Endothelial cell of umbilical vein (primary cell): ENCODE results near the gene TUBGCP3. TPM values are rescaled to one million over a fixed set of nuclear protein-coding genes. Genes with fewer than 3 reads are reported as not detected.

Experiments used
- BruUV-seq: library from RNA; stranded (reverse); fragments of 400-500 nt; replicated peaks from 2 replicates; lab custom pipeline; 2021; lab: Mats Ljungman, UMichigan
- CTCF ChIA-PET: fragments of 300-600, 350-600 bp; sonication (Branson Sonifier 250); formaldehyde crosslinking; loops from one replicate; lab custom pipeline; 2021; ENCODE audit warnings: antibody characterized with exemption, inconsistent platforms; lab: Charles Lee
- POLR2A ChIA-PET: fragments of 300-600, 350-600 bp; sonication (Branson Sonifier 250); formaldehyde crosslinking; loops from one replicate; lab custom pipeline; 2021; ENCODE audit warnings: antibody characterized with exemption, inconsistent platforms; lab: Charles Lee
- DNase-seq: peaks from one replicate; pipeline ENCODE4 v3.0.0-alpha.2; 2011; ENCODE audit warnings: low read depth, low spot score
- FAIRE-seq: peaks from 2 replicates; lab custom pipeline; 2011; peaks lifted over from hg19 to GRCh38; lab: Jason Lieb, UNC
- H2AFZ ChIP-seq: 2 replicates; pipeline ENCODE4 v1.6.0; 2012; ENCODE audit warnings: low read depth, low read length, control low read depth, inconsistent platforms
- H3K27ac ChIP-seq: 2 replicates; pipeline ENCODE4 v1.5.1; 2011; ENCODE audit warnings: low read depth, mild to moderate bottlenecking, control low read depth, low read length, moderate library complexity; ENCODE audit not compliant: insufficient read depth
- H3K27me3 ChIP-seq, 2 experiments: 2 replicates each; pipeline versions ENCODE4 v1.6.0 to v1.6.1; 2011; ENCODE audit warnings: low read length in 2 of 2, mixed read lengths in 1 of 2; ENCODE audit not compliant: control insufficient read depth in 2 of 2, insufficient read depth in 2 of 2
- H3K36me3 ChIP-seq, 2 experiments: 2 replicates in 1 of 2; 3 replicates in 1 of 2; pipeline ENCODE4 v1.5.1; 2011; ENCODE audit warnings: low read length in 2 of 2, mild to moderate bottlenecking in 1 of 2, moderate library complexity in 1 of 2; ENCODE audit not compliant: control insufficient read depth in 2 of 2, insufficient read depth in 2 of 2; ENCODE audit errors: extremely low read depth in 1 of 2
- H3K4me1 ChIP-seq: 3 replicates; pipeline ENCODE4 v1.5.1; 2011; ENCODE audit warnings: mild to moderate bottlenecking, low read length; ENCODE audit not compliant: control insufficient read depth, insufficient read depth; ENCODE audit errors: extremely low read depth
- H3K4me2 ChIP-seq: 2 replicates; pipeline ENCODE4 v1.6.1; 2011; ENCODE audit warnings: low read length, control low read depth, mixed read lengths; ENCODE audit not compliant: insufficient read depth
- H3K4me3 ChIP-seq, 3 experiments: fragments of 200-600 bp in 1 of 3; sonication (generic), shearing (Covaris generic) in 1 of 3; replicated peaks in 1 of 3; 2 replicates each; pipeline ENCODE4 v1.5.1; 2011 to 2016; ENCODE audit warnings: control low read depth in 3 of 3, low read length in 3 of 3, mild to moderate bottlenecking in 2 of 3, inconsistent platforms in 1 of 3, low read depth in 1 of 3, moderate library complexity in 1 of 3; ENCODE audit not compliant: insufficient read depth in 1 of 3
- H3K79me2 ChIP-seq: 2 replicates; pipeline ENCODE4 v1.6.0; 2012; ENCODE audit warnings: low read length, inconsistent platforms; ENCODE audit not compliant: control insufficient read depth, insufficient read depth
- H3K9ac ChIP-seq: replicated peaks from 2 replicates; pipeline ENCODE3; 2011; ENCODE audit warnings: low read length, control low read depth; ENCODE audit not compliant: insufficient read depth; ENCODE audit errors: extremely low read depth
- H3K9me1 ChIP-seq: replicated peaks from 3 replicates; pipeline ENCODE4 v1.6.0; 2011; ENCODE audit warnings: mild to moderate bottlenecking, low read length; ENCODE audit not compliant: control insufficient read depth, insufficient read depth; ENCODE audit errors: extremely low read depth
- H3K9me3 ChIP-seq: replicated peaks from 2 replicates; pipeline ENCODE4 v1.5.1; 2012; ENCODE audit warnings: low read length, inconsistent platforms; ENCODE audit not compliant: control insufficient read depth, insufficient read depth
- H4K20me1 ChIP-seq: replicated peaks from 2 replicates; pipeline ENCODE3; 2011; ENCODE audit warnings: mild to moderate bottlenecking, low read length; ENCODE audit not compliant: control insufficient read depth, insufficient read depth; ENCODE audit errors: extremely low read depth
- EZH2 ChIP-seq: IDR thresholded peaks from 2 replicates; pipeline ENCODE4 v1.6.1; 2012; ENCODE audit warnings: borderline replicate concordance, low read depth, mild to moderate bottlenecking, moderate library complexity, low read length, inconsistent platforms; ENCODE audit not compliant: severe bottlenecking
- FOS ChIP-seq: IDR thresholded peaks from 2 replicates; pipeline ENCODE4 v1.6.1; 2011; ENCODE audit warnings: mild to moderate bottlenecking, low read length, moderate library complexity, borderline replicate concordance; ENCODE audit not compliant: insufficient read depth
- GATA2 ChIP-seq: IDR thresholded peaks from 2 replicates; pipeline ENCODE4 v1.7.0; 2011; ENCODE audit warnings: low read depth, mild to moderate bottlenecking, moderate library complexity, mixed read lengths, low read length; ENCODE audit not compliant: insufficient read length, insufficient read depth
- JUN ChIP-seq: IDR thresholded peaks from 2 replicates; pipeline ENCODE4 v1.6.1; 2011; ENCODE audit warnings: borderline replicate concordance, low read depth; ENCODE audit not compliant: insufficient read length, insufficient read depth
- MYC ChIP-seq: IDR thresholded peaks from one replicate; pipeline ENCODE4 v1.6.1; 2011; ENCODE audit warnings: mild to moderate bottlenecking, low read depth, low read length
- POLR2A ChIP-seq: IDR thresholded peaks from 2 replicates; pipeline ENCODE4 v1.6.1; 2012; ENCODE audit warnings: low read depth, mild to moderate bottlenecking, control low read depth, low read length
- POLR2AphosphoS5 ChIP-seq: IDR thresholded peaks from 2 replicates; pipeline ENCODE4 v1.6.1; 2012; ENCODE audit warnings: low read depth, mild to moderate bottlenecking, control low read depth, low read length, moderate library complexity; ENCODE audit not compliant: insufficient read depth
- dilution Hi-C: fragments of 300-500 bp; cut with MboI; formaldehyde crosslinking; loops from one replicate; pipeline ENCODE4 v1.15.0; 2019; ENCODE audit warnings: low sequenced_read_pairs; ENCODE audit not compliant: extremely low pct_ligation_motif_present
- intact Hi-C: fragments of 100-400 bp; cut with micrococcal nuclease; formaldehyde crosslinking; loops from one replicate; pipeline ENCODE4 v1.10.0; 2022
- polyA plus RNA-seq, 4 experiments: library from polyadenylated mRNA; depleted of rRNA in 3 of 4; stranded (reverse) in 3 of 4; unstranded in 1 of 4; fragments of >200 nt; gene quantifications; 2 replicates each; pipeline versions ENCODE4 v1.2.1 to v1.2.3, GENCODE V29; 2011 to 2012; ENCODE audit warnings: missing spikeins in 1 of 4
- total RNA-seq: library from RNA; stranded (reverse); gene quantifications from 2 replicates; pipeline ENCODE4 v1.2.3, GENCODE V29; 2021
- TF ChIP-seq, protein P1 (sequence below): IDR thresholded peaks from 2 replicates; pipeline ENCODE4 v1.6.1; 2011; ENCODE audit not compliant: insufficient read depth, insufficient read length
- TF ChIP-seq, protein P2 (sequence below), 2 donors: IDR thresholded peaks; 1 replicate in 1 of 2; 2 replicates in 1 of 2; pipeline ENCODE4 v1.5.1; 2011; ENCODE audit warnings: low read length in 2 of 2, mild to moderate bottlenecking in 2 of 2, moderate library complexity in 2 of 2, control low read depth in 1 of 2, inconsistent platforms in 1 of 2, low read depth in 1 of 2; ENCODE audit not compliant: insufficient read depth in 1 of 2; ENCODE audit errors: extremely low read depth in 1 of 2

Gene TUBGCP3
- total and polyA plus RNA-seq, 2 donors (not counting 3 experiments of a cell fraction or from before 2014, with no cell fraction given): 36.4 to 47.7 TPM

DNA sequence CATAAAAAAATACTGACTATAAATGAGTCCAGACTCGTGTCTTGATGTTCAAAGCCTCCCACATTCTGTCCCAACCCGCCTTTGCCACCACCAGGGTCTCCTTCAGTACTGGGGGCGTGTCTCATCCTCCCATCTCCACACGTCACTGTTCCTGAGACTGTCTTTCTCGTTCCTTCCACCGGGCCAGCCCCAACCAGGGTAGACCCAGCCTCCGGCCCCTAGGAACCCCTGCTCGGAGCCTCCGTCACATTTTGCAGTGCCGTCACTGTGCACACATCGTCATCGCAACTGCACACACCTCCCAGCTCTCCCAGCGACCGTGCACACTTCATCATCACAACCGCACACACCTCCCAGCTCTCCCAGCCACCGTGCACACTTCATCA, 138.4 kb downstream of the TUBGCP3 start:
- POLR2A ChIA-PET: no interaction called here
- no peak overlapping the region for H3K27ac ChIP-seq
- H3K79me2 ChIP-seq: no peaks in the 10 kb centered on the region
- no peaks in the 10 kb centered on the region for H3K4me1 ChIP-seq
- no peaks in the 10 kb centered on the region for H3K36me3 ChIP-seq
- H3K9me3 ChIP-seq: no peaks in the 10 kb centered on the region
- no peak overlapping the region for H3K4me2 ChIP-seq
- no peaks in the 10 kb centered on the region for H3K27me3 ChIP-seq
- CTCF ChIA-PET: no interaction called here
- no TSS peak for BruUV-seq
- no peak overlapping the region for H3K4me3 ChIP-seq
- H3K9me1 ChIP-seq: no peaks in the 10 kb centered on the region
- H3K9ac ChIP-seq: no peak overlapping the region
- FAIRE-seq: no peak
- intact Hi-C loops: no loop called here
- DNase-seq: no peak
- dilution Hi-C loops: no loop called here
- no peak overlapping the region for H2AFZ ChIP-seq
- TF ChIP-seq POLR2A (no peak), EZH2 (no peak), GATA2 (no peak), FOS (no peak), POLR2AphosphoS5 (no peak), JUN (no peak), MYC (no peak)
- TF ChIP-seq, protein P1, sequence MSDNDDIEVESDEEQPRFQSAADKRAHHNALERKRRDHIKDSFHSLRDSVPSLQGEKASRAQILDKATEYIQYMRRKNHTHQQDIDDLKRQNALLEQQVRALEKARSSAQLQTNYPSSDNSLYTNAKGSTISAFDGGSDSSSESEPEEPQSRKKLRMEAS: no peak
- TF ChIP-seq, protein P2, sequence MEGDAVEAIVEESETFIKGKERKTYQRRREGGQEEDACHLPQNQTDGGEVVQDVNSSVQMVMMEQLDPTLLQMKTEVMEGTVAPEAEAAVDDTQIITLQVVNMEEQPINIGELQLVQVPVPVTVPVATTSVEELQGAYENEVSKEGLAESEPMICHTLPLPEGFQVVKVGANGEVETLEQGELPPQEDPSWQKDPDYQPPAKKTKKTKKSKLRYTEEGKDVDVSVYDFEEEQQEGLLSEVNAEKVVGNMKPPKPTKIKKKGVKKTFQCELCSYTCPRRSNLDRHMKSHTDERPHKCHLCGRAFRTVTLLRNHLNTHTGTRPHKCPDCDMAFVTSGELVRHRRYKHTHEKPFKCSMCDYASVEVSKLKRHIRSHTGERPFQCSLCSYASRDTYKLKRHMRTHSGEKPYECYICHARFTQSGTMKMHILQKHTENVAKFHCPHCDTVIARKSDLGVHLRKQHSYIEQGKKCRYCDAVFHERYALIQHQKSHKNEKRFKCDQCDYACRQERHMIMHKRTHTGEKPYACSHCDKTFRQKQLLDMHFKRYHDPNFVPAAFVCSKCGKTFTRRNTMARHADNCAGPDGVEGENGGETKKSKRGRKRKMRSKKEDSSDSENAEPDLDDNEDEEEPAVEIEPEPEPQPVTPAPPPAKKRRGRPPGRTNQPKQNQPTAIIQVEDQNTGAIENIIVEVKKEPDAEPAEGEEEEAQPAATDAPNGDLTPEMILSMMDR (IDR thresholded peaks at IDR 0.05; ENCODE audit: extremely low read depth in 1 of 2, insufficient read depth in 1 of 2, low read depth in 1 of 2, low read length in 2 of 2): no peak
- H4K20me1 ChIP-seq: no peaks in the 10 kb centered on the region
